Fibroblast of skin of left biceps (primary cell): Measurements from ENCODE around the gene RNF4.

Experiments
- DNase-seq, 2 experiments: peaks; one replicate each; pipeline ENCODE4 v3.0.0-alpha.2; 2013; ENCODE audit warnings: low read depth in 2 of 2

Gene RNF4

GRCh38 chr4:2437475-2438215, 31.3 kb upstream of the RNF4 start:
- no peak for DNase-seq

GRCh38 chr4:2438822-2439718, 29.8 kb upstream of the RNF4 start:
- DNase-seq = no peak

DNA sequence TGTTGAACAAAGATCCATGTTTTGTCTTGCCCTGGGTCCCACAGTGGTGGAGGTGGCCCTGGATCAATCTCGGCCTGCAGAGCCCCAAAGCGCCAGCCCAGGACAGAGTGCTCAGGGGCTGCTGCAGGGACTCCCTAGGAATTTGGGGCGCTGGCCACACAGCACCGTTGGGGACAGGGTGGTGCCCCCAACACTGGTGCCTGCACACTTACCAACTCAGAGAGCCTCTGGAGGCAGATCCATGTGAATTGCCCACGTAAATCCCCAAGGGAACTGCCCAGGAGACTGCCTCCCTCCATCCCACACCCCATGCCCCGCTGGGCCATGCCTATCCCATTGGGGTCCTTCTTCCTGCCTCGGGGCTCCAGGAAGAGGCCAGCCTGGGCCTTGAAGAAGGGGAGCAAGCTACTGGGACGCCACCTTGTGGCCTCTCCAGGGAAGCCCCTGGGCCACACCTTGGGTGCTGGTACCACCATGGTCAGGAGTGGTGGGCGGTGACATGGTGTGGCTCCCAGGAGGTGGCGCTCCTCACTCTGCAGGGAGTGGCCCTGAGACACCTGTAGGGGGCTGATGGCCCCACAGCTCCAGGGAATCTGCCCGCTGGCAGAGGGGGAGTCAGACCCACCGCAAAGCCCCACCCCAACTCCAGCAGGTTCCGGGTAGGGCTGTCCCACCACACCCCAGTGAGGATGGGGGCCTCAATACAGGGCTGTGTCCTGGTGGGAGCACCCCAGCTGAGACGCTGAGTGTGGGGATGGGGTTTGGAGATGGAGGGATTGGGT, 27.3 kb upstream of the RNF4 start:
- no peak for DNase-seq

DNA sequence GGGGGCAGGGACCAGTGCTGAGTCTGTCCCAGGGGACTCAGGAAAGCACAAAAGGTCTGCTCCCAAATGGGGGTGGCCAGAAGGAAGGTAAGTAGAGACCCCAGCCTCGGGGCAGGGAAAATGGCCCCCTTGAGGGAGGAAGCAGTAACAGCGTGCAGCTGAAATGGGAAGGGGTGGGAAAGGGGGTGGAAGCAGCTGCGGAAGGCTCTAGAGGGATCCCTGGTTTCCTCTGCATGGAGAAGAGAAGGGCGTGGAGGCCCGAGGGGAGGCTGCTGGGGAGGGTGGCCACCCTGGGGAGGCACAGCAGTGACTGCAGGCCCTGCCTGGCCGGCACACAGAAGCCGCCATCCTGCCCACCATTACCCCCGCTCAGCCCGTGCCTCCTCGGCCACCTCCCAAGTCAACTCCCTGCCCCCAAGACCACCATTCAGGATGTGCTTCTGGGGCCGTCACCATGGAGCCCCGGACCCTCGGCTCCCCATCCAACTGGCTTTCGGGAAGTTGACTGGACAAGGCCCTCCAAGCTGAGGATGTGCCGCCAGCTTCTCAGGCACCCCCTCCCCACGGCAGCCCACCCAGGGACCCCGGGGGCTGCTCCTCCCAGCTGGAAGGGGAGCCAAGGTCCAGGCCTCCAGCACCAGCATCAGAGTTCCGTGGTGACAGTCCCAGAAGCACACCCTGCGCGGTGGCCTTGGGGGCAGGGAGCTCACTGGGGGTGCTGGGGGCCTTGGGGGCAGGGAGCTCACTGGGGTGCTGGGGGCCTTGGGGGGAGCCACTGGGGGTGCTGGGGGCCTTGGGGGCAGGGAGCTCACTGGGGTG, 26.5 kb upstream of the RNF4 start:
- no peak for DNase-seq

DNA sequence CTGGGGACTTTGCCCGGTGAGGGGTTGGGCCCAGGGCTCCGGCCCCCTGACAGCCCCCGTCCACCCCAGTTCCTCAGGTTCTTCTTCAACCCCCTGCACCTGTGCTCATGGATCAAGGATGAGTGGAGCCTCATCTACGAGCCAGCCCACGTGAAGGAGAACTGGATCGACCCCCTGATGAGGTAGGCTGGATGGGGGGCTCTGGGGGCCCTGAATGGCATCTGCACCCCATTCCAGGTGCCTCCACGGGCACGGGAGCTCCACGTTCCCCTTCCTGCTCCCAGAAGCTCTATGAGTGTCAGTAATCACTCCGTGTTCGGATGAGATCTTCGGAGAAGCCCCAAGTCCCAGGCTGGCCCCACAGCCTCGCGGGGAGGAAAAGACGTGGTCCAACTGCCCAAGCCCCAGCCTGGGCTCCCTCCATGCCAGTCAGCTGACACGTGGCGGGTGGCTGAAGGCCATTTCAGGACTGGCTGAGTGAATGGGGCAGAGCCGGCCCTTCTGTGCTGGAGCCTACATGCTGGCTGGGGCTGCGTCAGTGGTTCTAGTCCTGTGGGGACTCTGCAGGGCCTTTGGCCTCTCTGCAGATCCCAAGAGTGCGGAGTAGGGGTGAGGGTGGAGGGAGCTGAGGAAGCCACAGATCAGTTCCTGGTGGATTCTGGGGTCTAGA, 25.7 kb upstream of the RNF4 start:
- no peak for DNase-seq

- no peak for DNase-seq
These were observed 24.8 kb upstream of the RNF4 start for GRCh38 chr4:2443956-2444740.

GRCh38 chr4:2445130-2445529, 23.8 kb upstream of the RNF4 start:
- DNase-seq = no peak

DNA sequence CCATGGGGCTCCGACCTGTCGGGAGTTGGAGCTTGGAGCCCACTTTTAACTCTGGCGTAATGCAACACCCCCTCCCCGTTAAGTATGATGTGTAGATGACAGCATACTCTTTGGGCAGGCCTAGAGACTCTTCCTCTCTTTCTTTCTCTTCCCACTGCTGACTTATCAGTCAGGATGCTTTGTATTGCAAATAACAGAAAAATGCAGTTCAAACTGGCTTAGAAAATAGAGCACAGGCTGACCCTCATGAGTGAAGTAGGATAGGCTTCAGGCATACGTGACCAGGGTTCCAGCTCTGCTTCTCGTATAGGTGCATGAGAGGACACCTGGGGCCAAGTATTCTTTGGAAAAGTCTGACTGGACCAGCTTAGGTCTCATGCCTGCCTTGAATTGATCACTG, 23.3 kb upstream of the RNF4 start:
- DNase-seq = no peak

GRCh38 chr4:2446656-2447564, 22.0 kb upstream of the RNF4 start:
- DNase-seq = no peak

DNA sequence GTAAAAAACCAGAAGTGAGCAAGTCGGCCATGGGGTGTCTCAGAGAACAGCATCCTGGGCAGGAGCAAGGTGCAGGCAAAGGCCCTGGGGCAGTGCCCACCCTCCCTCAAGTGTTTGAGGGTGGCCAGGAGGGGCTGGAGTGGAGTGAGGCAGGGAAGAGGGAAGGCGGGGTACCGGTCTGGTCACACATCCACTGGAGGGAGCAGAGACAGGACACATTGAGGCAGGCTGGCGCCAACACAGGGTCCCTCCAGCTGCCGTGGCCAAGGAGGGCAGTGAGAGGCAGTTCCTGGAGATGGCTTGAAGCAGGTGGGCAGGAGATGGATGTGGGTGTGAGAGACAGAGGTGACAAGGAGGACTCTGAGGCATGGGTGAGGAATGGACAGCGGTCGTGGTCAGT, 20.3 kb upstream of the RNF4 start:
- DNase-seq = no peak

DNA sequence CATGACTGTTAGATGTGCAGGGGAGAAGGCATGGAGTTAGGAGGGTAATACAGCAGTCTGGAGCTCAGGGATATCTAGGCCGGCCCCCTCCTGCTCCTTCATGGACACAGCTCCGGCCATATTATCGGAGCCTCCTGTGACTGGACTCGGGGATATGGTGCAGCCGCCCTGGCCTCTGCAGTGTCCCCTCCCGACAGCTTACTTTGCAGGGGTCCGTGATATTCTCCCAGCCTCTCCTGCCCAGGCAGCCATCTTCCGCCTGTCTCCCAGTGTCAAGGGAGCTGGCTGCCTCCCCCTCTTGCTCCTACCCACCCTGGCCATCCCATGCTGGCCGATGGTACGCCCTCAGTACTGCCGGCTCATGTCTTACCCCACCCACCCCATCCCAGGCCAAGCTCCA, 19.9 kb upstream of the RNF4 start:
- no peak for DNase-seq

DNA sequence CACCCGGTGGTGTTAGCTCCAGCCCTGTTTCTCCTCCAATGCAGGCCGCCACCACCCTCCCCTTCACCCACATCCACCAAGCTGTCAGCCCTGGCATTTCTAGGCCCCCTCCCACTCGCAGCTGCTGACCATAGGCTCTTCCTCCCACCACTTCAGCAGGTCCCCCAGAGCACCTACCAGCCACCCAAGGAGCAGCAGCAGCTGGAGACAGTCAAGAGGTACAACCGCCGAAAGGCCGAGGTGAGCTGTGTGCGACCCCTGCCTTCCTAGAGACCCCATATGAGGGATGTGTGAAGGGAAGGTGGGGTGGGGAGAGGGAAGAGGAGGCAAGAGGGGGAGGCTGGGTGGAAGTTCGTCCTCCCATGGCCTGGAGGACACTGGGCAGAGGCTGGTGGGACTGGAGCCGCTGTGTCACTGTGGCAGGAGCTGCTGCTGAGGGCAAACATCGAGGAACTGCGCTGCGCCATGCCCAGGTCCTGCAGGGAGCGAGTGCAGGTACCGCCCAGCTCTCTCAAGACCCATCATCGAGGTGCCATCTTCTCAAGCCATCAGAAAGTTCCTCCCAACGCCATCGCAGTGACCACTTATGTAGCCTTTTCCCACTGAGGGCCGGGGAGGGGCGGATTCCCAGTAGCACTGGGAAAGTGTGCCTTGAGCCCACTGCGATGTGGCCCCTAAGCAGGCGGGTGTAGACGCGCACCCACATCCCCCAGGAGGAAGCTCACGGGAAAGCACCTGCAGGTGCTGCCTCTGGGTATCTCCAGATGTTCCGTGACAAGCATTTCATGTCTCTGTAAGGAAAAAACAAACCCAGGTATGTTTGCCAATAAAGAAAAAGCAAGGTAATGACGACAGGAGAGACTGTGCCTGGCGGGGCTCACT, 19.2 kb upstream of the RNF4 start:
- no peak for DNase-seq

- no peak for DNase-seq
These were observed 18.4 kb upstream of the RNF4 start for GRCh38 chr4:2450394-2451035.

DNA sequence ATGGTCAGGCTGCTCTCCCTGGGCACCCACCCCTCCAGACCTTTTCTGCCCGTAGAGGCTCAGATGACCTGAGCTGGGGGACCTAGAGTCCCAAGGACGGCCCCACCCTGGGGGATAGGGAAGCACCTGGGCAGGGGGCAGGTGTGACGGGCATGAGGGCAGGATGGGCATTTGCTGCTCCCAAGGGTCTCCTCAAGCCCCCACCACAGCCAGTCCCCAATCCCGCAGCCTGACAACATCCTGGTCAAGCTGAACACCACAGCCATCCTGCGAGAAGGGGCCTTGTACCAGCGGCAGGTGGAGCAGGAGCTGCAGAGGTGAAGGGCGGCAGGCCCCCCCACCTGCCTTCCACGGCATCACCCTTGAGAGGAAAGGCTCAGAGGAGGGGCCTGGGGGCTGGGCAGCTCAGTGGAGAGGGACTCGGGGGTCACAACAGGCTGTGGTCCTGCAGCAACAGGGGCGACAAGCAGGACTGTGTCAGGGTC, 17.8 kb upstream of the RNF4 start:
- DNase-seq = no peak

DNA sequence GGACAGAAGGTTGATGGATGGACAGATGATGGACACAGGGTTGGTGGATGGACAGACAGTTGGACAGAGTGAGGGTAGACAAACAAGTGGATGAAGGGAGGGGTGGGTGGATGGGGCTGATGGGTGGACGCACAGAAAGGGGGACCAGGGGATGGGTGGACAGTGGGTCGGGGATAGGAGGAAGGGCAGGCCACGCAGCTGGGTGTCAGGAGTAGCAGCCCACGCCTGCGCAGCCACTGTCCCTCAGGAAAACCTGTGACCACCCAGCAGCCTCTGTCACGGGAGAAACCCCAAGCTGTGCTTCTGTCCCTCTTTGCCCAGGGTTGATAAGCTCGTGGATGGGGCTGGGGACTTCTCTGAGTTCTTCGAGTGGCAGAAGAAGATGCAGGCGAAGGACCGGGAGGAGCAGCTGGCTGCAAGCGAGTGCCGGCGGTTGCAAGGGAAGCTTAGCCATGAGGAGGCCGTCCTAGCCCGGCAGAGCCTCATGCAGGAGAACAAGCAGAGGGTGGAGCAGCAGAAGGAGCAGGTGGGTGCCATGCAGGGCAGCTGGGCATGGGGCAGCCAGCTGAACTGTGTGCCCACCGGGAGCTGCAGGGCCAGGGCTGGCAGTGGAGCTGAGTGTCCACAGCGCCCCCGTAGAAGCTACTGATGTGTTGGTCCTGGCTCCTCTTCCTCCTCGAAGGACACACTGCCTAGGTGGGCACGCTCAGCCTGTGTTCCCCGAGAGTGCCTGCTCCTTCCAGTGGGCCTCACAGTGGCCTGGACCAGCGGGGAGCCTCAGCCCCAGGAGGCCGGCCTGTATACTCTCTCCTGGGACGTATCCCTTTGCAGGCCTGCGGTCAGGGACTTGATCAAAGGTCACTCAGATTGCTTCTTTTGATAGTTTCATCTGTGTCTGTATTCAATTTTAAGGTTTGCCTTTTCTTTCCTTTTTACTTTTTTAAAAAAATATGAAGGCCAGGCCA, 16.8 kb upstream of the RNF4 start:
- DNase-seq = no peak
